Transverse colon (tissue), 4 donors: Measurements from ENCODE around the gene CALHM3. TPM values are rescaled to one million over a fixed set of nuclear protein-coding genes. Genes with fewer than 3 reads are reported as not detected.
"Not testable (repeated sequence)": the region's sequence is repeated elsewhere in the genome, so short reads cannot be mapped to it uniquely, and the experiment has no call there.

Experiments
- DNase-seq: peaks from one replicate; pipeline ENCODE4 v3.0.0-alpha.2; 2019
- H3K27ac ChIP-seq, 4 donors: fragments of 200-600 bp; sonication (generic); 2 replicates each; pipeline ENCODE4 v1.5.1; 2016 to 2018; ENCODE audit warnings: inconsistent platforms in 4 of 4
- H3K27me3 ChIP-seq: fragments of 200-600 bp; sonication (generic); 2 replicates; pipeline ENCODE4 v1.5.1; 2017; ENCODE audit warnings: inconsistent platforms
- H3K36me3 ChIP-seq, 4 donors: fragments of 200-600 bp; sonication (generic); 2 replicates each; pipeline ENCODE4 v1.5.1; 2017 to 2019; ENCODE audit warnings: inconsistent platforms in 4 of 4
- H3K4me1 ChIP-seq, 4 donors: fragments of 200-600 bp; sonication (generic); 2 replicates each; pipeline ENCODE4 v1.5.1; 2017 to 2020; ENCODE audit warnings: inconsistent platforms in 4 of 4
- H3K4me3 ChIP-seq, 4 donors: fragments of 200-600 bp; sonication (generic); 1 replicate in 1 of 4; 2 replicates in 3 of 4; pipeline versions ENCODE4 v1.5.1 to v1.6.1; 2017 to 2019; ENCODE audit warnings: inconsistent platforms in 4 of 4
- H3K9me3 ChIP-seq, 2 donors: fragments of 200-600 bp; sonication (generic); 2 replicates each; pipeline ENCODE4 v1.5.1; 2017 to 2019; ENCODE audit warnings: inconsistent platforms in 2 of 2
- CTCF ChIP-seq, 5 experiments: fragments of 200-600 bp in 3 of 5; fragments of 450-650 bp in 2 of 5; sonication (generic) in 3 of 5; IDR thresholded peaks; 1 replicate in 2 of 5; 2 replicates in 3 of 5; pipeline ENCODE4 v1.5.1; 2016 to 2017; ENCODE audit warnings: antibody characterized with exemption in 5 of 5, inconsistent platforms in 3 of 5, mild to moderate bottlenecking in 2 of 5, moderate library complexity in 1 of 5
- EP300 ChIP-seq: sonication (generic); formaldehyde crosslinking; IDR thresholded peaks from one replicate; pipeline ENCODE4 v1.6.1; 2017; ENCODE audit warnings: antibody characterized with exemption, low read depth
- POLR2A ChIP-seq: fragments of 450-650 bp; IDR thresholded peaks from one replicate; pipeline ENCODE4 v1.6.1; 2016; ENCODE audit warnings: antibody characterized with exemption, mild to moderate bottlenecking, moderate library complexity
- POLR2AphosphoS5 ChIP-seq, 3 donors: sonication (generic); formaldehyde crosslinking; IDR thresholded peaks; one replicate each; pipeline ENCODE4 v1.6.1; 2016; ENCODE audit warnings: antibody characterized with exemption in 3 of 3
- WGBS, 2 donors: methylation state at CpG; one replicate each; pipeline ENCODE4 v1.1.5; 2018; ENCODE audit warnings: low coverage in 1 of 2; 5-methylcytosine and 5-hydroxymethylcytosine counted together
- in situ Hi-C, 4 donors: fragments of 200-750 bp; cut with MboI; loops; one replicate each; pipeline versions ENCODE4 v1.15.0 to v1.15.1; 2017; ENCODE audit warnings: low sequenced_read_pairs in 3 of 4, low pct_ligation_motif_present in 1 of 4, low pct_unique_long_range_greater_than_20kb in 1 of 4
- intact Hi-C: fragments of 100-400 bp; cut with DNase I; formaldehyde crosslinking; loops from one replicate; pipeline ENCODE4 v1.15.1; 2023; ENCODE audit warnings: low total_unique reads
- total RNA-seq, 4 donors: library from RNA; depleted of rRNA; stranded (reverse); fragments of >200 nt; gene quantifications; one replicate each; pipeline ENCODE4 v1.1.0, GENCODE V29; 2016

The CALHM3 gene
- total RNA-seq, 4 donors from 2014 or later = not detected

GRCh38 chr10:103491729-103492364, 12.8 kb upstream of the CALHM3 start:
- H3K4me3 ChIP-seq = no peak overlapping the region
- no peaks in the 10 kb centered on the region for H3K36me3 ChIP-seq
- H3K4me1 ChIP-seq = peaks cover 5 to 28% (median 12%) of the 10 kb centered on the region in 4 donors
- no peak for DNase-seq
- intact Hi-C loops (no loop called here), in situ Hi-C loops (no loop called here)
- H3K27me3 ChIP-seq = peaks cover 42% of the 10 kb centered on the region
- H3K27ac ChIP-seq = peak overlapping the region in 2 of 4 donors; percentile 14 to 32
- TF ChIP-seq POLR2A = no peak
- TF ChIP-seq POLR2AphosphoS5 (IDR thresholded peaks at IDR 0.05) = peak; percentile 17 to 60 (median 45)
- no peaks in the 10 kb centered on the region for H3K9me3 ChIP-seq
- WGBS, 2 donors = 64% methylated on average over 7 of the region's 7 CpGs; no CpG with 5 or more reads in 1 of the 2 donors

- peaks cover 5 to 36% (median 12%) of the 10 kb centered on the region in 4 donors for H3K4me1 ChIP-seq
- DNase-seq = no peak
- no peak overlapping the region for H3K4me3 ChIP-seq
- no peak for TF ChIP-seq POLR2AphosphoS5 (IDR thresholded peaks at IDR 0.05)
- no peak for TF ChIP-seq EP300
- no peak for TF ChIP-seq CTCF (IDR thresholded peaks at IDR 0.05)
- TF ChIP-seq POLR2A = no peak
- no peaks in the 10 kb centered on the region for H3K9me3 ChIP-seq
- no peak overlapping the region for H3K27ac ChIP-seq
- 100% methylated on average over 1 of the region's 1 CpG; no CpG with 5 or more reads in 1 of the 2 donors for WGBS, 2 donors
- intact Hi-C loops (no loop called here), in situ Hi-C loops (no loop called here)
- peaks cover 38% of the 10 kb centered on the region for H3K27me3 ChIP-seq
- H3K36me3 ChIP-seq = no peaks in the 10 kb centered on the region
Measured at GRCh38 chr10:103490986-103491314, 11.9 kb upstream of the CALHM3 start.

GRCh38 chr10:103487410-103487708, 8.3 kb upstream of the CALHM3 start:
- WGBS, 2 donors = 25 to 47% methylated on average over 1 to 2 of the region's 2 CpGs
- peaks cover 2% of the 10 kb centered on the region for H3K27me3 ChIP-seq
- intact Hi-C loops = no loop called here

GRCh38 chr10:103486635-103487409, 7.8 kb upstream of the CALHM3 start:
- H3K36me3 ChIP-seq, H3K4me3 ChIP-seq, intact Hi-C loops, H3K27me3 ChIP-seq, DNase-seq, H3K9me3 ChIP-seq: not testable (repeated sequence)
- in situ Hi-C loops = loop anchor here in 3 of 4 donors (5.0 to 10.0 kb wide), 3 partner anchors 62 to 72 kb away; no protein-coding TSS in a partner anchor
- WGBS, 2 donors = 41 to 78% methylated on average over 5 to 8 of the region's 8 CpGs
- H3K27ac ChIP-seq = peak overlapping the region in 1 of 4 donors; percentile 47
- H3K4me1 ChIP-seq = peaks cover 0 to 16% (median 2%) of the 10 kb centered on the region in 4 donors
- TF ChIP-seq POLR2AphosphoS5 (IDR thresholded peaks at IDR 0.05) = peak in 1 of 3 donors; percentile 24

More at GRCh38 chr10:103487410-103487708, 8.3 kb upstream of the CALHM3 start:
- no peaks in the 10 kb centered on the region for H3K9me3 ChIP-seq
- in situ Hi-C loops = loop anchor here in 3 of 4 donors (5.0 to 10.0 kb wide), 3 partner anchors 63 to 73 kb away; no protein-coding TSS in a partner anchor
- H3K27ac ChIP-seq = peak overlapping the region in 1 of 4 donors; percentile 47
- H3K4me1 ChIP-seq = peaks cover 0 to 20% (median 2%) of the 10 kb centered on the region in 4 donors
- no peak for DNase-seq
- H3K36me3 ChIP-seq = no peaks in the 10 kb centered on the region
- TF ChIP-seq POLR2A = no peak
- TF ChIP-seq POLR2AphosphoS5 (IDR thresholded peaks at IDR 0.05) = peak in 2 of 3 donors; percentile 16 to 50
- no peak for TF ChIP-seq EP300
- TF ChIP-seq CTCF (IDR thresholded peaks at IDR 0.05) = no peak
- no peak overlapping the region for H3K4me3 ChIP-seq

GRCh38 chr10:103481974-103482531, 3.0 kb upstream of the CALHM3 start:
- Histone ChIP-seq H3K9me3 (no peaks in the 10 kb centered on the region), H3K27ac (no peak overlapping the region), H3K36me3 (no peaks in the 10 kb centered on the region), H3K4me3 (no peak overlapping the region), H3K4me1 (peaks cover 0 to 14% (median 4%) of the 10 kb centered on the region in 4 donors), H3K27me3 (no peaks in the 10 kb centered on the region)
- TF ChIP-seq CTCF (IDR thresholded peaks at IDR 0.05) (peak; percentile 52 to 62 (median 54)), EP300 (no peak)
- intact Hi-C loops = loop anchor here (2.0 kb wide), 1 partner anchor 65 kb away; no protein-coding TSS in a partner anchor
- in situ Hi-C loops = loop anchor here in 2 of 4 donors (10.0 kb wide), 2 partner anchors 57 to 67 kb away; no protein-coding TSS in a partner anchor
- no peak for DNase-seq
- 57 to 60% methylated on average over 7 to 12 of the region's 12 CpGs for WGBS, 2 donors
